CD4-positive, alpha-beta T cell treated with Interleukin-6 for 4 hours (primary cell): Measurements from ENCODE around the gene TMEM238.

Experiments used
- DNase-seq: peaks from one replicate; pipeline ENCODE4 v3.0.0-alpha.2; 2020; ENCODE audit warnings: mixed read lengths

The TMEM238 gene

GRCh38 chr19:55376241-55376933, 7.7 kb downstream of the TMEM238 start, which contains the start of gene TMEM190:
TSS of gene TMEM190 (plus strand) at chr19:55376826. CDS start at chr19:55376854, 28 bp downstream.
- no peak for DNase-seq

- DNase-seq, result no peak
Measured at GRCh38 chr19:55373993-55374757, 9.9 kb downstream of the TMEM238 start.

GRCh38 chr19:55373306-55373992, 10.6 kb downstream of the TMEM238 start:
- DNase-seq, result no peak

GRCh38 chr19:55372316-55373081, 11.6 kb downstream of the TMEM238 start:
- no peak for DNase-seq

- no peak for DNase-seq
Measured at GRCh38 chr19:55370305-55370988, 13.6 kb downstream of the TMEM238 start, which contains the start of gene IL11. TSS of gene IL11 (minus strand) at chr19:55370463. CDS start at chr19:55370310, 153 bp downstream.

- DNase-seq, result peak; percentile 43
Measured at GRCh38 chr19:55369653-55370304, 14.3 kb downstream of the TMEM238 start.

- no peak for DNase-seq
Measured at GRCh38 chr19:55368701-55369563, 15.2 kb downstream of the TMEM238 start.

- DNase-seq, result no peak
Measured at GRCh38 chr19:55368106-55368505, 16.0 kb downstream of the TMEM238 start.

- DNase-seq, result no peak
Measured at GRCh38 chr19:55366790-55367189, 17.3 kb downstream of the TMEM238 start.

GRCh38 chr19:55365964-55366363, 18.1 kb downstream of the TMEM238 start:
- no peak for DNase-seq

- no peak for DNase-seq
Measured at GRCh38 chr19:55365245-55365644, 18.8 kb downstream of the TMEM238 start.

- DNase-seq, result no peak
Measured at GRCh38 chr19:55362990-55363716, 20.9 kb downstream of the TMEM238 start, which contains the start of gene GARIN5B. TSS of gene GARIN5B (minus strand) at chr19:55363260. CDS start at chr19:55363066, 194 bp downstream.

GRCh38 chr19:55362174-55362989, 21.7 kb downstream of the TMEM238 start:
- DNase-seq, result no peak

- no peak for DNase-seq
Measured at GRCh38 chr19:55360902-55361301, 23.2 kb downstream of the TMEM238 start.

GRCh38 chr19:55358943-55359908, 24.9 kb downstream of the TMEM238 start:
- no peak for DNase-seq

- DNase-seq, result no peak
Measured at GRCh38 chr19:55358493-55358892, 25.6 kb downstream of the TMEM238 start.

GRCh38 chr19:55355213-55355821, 28.8 kb downstream of the TMEM238 start:
- peak; percentile 10 for DNase-seq
